ENCODE results near the gene OPCML.

OPCML gene

DNA sequence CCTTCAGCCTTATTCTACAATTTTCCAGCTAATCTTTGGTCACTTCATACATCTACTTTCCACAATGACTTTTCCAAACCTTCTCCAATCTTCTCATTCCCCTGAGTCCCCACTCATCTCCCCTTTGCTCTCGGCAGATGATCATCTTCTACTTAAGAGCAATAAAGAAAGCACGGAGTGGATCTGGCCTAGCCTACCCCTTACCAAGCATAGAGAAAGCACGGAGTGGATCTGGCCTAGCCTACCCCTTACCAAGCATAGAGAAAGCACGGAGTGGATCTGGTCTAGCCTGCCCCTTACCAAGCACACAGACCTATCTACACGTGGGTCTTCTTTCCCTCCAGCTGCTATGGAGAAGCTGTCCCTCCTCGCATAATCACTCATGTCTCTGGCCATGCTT lies 558.6 kb downstream of the OPCML start:
- H3K27ac ChIP-seq (ENCODE audit: poor library complexity, severe bottlenecking) = no peak overlapping the region
- TF ChIP-seq, protein P1, sequence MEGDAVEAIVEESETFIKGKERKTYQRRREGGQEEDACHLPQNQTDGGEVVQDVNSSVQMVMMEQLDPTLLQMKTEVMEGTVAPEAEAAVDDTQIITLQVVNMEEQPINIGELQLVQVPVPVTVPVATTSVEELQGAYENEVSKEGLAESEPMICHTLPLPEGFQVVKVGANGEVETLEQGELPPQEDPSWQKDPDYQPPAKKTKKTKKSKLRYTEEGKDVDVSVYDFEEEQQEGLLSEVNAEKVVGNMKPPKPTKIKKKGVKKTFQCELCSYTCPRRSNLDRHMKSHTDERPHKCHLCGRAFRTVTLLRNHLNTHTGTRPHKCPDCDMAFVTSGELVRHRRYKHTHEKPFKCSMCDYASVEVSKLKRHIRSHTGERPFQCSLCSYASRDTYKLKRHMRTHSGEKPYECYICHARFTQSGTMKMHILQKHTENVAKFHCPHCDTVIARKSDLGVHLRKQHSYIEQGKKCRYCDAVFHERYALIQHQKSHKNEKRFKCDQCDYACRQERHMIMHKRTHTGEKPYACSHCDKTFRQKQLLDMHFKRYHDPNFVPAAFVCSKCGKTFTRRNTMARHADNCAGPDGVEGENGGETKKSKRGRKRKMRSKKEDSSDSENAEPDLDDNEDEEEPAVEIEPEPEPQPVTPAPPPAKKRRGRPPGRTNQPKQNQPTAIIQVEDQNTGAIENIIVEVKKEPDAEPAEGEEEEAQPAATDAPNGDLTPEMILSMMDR (IDR thresholded peaks at IDR 0.05; ENCODE audit: poor library complexity, severe bottlenecking) = no peak
- ATAC-seq (ENCODE audit: low read depth) (no peak), DNase-seq (ENCODE audit: low spot score) (no peak)
- H3K36me3 ChIP-seq (ENCODE audit: low read depth) = no peaks in the 10 kb centered on the region
- H3K27me3 ChIP-seq (ENCODE audit: insufficient read depth, poor library complexity, severe bottlenecking) = peaks cover 6% of the 10 kb centered on the region
- no peak overlapping the region for H3K4me3 ChIP-seq (ENCODE audit: severe bottlenecking)
- no peaks in the 10 kb centered on the region for H3K4me1 ChIP-seq (ENCODE audit: insufficient read depth, poor library complexity, severe bottlenecking)
- no peaks in the 10 kb centered on the region for H3K9me3 ChIP-seq (ENCODE audit: severe bottlenecking)

DNA sequence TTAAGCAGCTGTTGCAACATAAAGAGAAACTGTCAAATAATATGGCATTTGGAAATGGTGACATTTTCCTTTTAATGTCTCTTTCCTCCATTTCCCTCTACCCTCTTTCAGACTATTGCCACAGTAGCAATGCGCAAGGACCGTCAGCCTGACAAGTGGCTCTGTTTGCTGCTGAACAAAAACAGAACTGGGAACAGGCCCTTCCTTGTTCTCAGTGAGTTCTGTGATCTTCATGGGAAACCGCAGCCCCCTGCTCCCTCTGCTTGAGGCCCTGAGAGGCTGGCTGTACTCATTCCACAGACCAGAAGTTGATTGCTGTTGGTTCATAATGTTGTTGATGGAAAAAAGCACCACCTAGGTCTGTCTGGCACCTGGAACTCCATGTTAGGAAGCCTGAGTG lies 559.7 kb downstream of the OPCML start:
- H3K9me3 ChIP-seq (ENCODE audit: severe bottlenecking) = no peaks in the 10 kb centered on the region
- TF ChIP-seq, protein P1 (IDR thresholded peaks at IDR 0.05; ENCODE audit: poor library complexity, severe bottlenecking) = no peak
- no peaks in the 10 kb centered on the region for H3K36me3 ChIP-seq (ENCODE audit: low read depth)
- ATAC-seq (ENCODE audit: low read depth) (no peak), DNase-seq (ENCODE audit: low spot score) (no peak)
- no peaks in the 10 kb centered on the region for H3K4me1 ChIP-seq (ENCODE audit: insufficient read depth, poor library complexity, severe bottlenecking)
- H3K4me3 ChIP-seq (ENCODE audit: severe bottlenecking) = no peak overlapping the region
- no peak overlapping the region for H3K27ac ChIP-seq (ENCODE audit: poor library complexity, severe bottlenecking)
- peaks cover 9% of the 10 kb centered on the region for H3K27me3 ChIP-seq (ENCODE audit: insufficient read depth, poor library complexity, severe bottlenecking)

DNA sequence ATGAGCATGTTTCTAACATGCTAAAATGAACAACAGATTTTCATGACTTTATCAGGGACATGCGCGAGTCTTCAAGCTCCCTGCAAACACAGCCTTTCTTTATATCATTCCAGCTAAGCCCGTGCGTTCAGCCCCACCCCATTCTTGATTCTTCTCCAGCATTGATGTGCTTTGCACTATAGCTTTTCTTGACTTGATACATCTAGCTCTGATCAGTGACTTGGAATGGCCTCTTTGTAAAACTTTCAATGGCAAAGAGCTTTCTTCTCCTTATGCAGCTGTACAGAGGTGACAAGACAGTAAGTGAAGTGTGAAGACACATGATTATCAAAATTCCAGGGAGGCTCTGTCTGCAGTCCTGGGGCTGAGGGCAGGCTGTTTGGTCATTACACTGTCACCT lies 561.0 kb downstream of the OPCML start:
- Histone ChIP-seq H3K27ac (ENCODE audit: poor library complexity, severe bottlenecking) (no peak overlapping the region), H3K4me1 (ENCODE audit: insufficient read depth, poor library complexity, severe bottlenecking) (no peaks in the 10 kb centered on the region), H3K9me3 (ENCODE audit: severe bottlenecking) (no peaks in the 10 kb centered on the region), H3K27me3 (ENCODE audit: insufficient read depth, poor library complexity, severe bottlenecking) (peaks cover 10% of the 10 kb centered on the region), H3K4me3 (ENCODE audit: severe bottlenecking) (no peak overlapping the region), H3K36me3 (ENCODE audit: low read depth) (no peaks in the 10 kb centered on the region)
- ATAC-seq (ENCODE audit: low read depth) (no peak), DNase-seq (ENCODE audit: low spot score) (no peak)
- TF ChIP-seq, protein P1 (IDR thresholded peaks at IDR 0.05; ENCODE audit: poor library complexity, severe bottlenecking) = no peak

DNA sequence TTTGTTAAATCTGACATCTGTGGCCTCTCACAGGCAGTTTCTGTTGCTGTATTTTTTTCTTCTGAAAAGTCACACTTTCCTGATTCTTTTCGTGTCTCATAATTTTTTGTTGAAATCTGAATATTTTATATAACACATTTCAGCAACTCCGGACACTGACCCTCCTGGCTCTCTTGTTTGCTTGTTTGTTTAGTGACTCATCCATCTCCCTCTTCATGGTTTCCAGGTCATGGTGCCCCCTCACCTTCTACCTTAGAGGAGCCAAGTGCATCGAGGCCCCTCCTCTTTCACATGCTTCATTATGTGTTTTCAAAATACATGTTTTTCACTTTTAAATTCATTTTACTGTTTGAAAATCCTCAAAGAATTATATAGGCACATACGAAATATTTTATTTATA lies 562.4 kb downstream of the OPCML start:
- no peak for ATAC-seq (ENCODE audit: low read depth)
- no peaks in the 10 kb centered on the region for H3K36me3 ChIP-seq (ENCODE audit: low read depth)

DNA sequence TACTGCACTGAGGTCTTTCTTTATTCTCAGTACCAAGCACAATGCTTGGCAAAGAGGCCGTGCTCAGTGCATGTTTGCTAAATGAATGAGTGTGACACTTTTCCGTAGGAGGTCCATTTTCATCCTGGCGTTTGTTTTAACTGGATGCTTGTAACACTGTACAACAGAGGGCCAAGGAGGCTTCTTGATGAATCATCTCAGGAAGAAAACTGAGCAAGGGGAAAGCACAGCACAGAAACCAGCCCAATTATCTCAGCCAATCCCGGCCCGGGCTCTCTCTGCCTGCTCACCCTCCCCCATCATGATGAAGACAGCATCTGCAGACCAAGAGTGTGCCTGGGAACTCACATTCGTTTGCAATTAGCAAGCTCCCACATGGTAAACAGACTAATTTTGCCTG lies 570.3 kb downstream of the OPCML start:
- no peak for DNase-seq (ENCODE audit: low spot score)
- TF ChIP-seq, protein P1 (IDR thresholded peaks at IDR 0.05; ENCODE audit: poor library complexity, severe bottlenecking) = no peak
- H3K4me3 ChIP-seq (ENCODE audit: severe bottlenecking) = no peak overlapping the region

More for the DNA sequence above, 562.4 kb downstream of the OPCML start:
- H3K4me1 ChIP-seq (ENCODE audit: insufficient read depth, poor library complexity, severe bottlenecking) = no peaks in the 10 kb centered on the region
- H3K27ac ChIP-seq (ENCODE audit: poor library complexity, severe bottlenecking) = no peak overlapping the region
- no peak overlapping the region for H3K4me3 ChIP-seq (ENCODE audit: severe bottlenecking)
- no peaks in the 10 kb centered on the region for H3K9me3 ChIP-seq (ENCODE audit: severe bottlenecking)
- TF ChIP-seq, protein P1 (IDR thresholded peaks at IDR 0.05; ENCODE audit: poor library complexity, severe bottlenecking) = no peak
- no peak for DNase-seq (ENCODE audit: low spot score)
- H3K27me3 ChIP-seq (ENCODE audit: insufficient read depth, poor library complexity, severe bottlenecking) = peaks cover 10% of the 10 kb centered on the region

More for the DNA sequence above, 570.3 kb downstream of the OPCML start:
- Histone ChIP-seq H3K9me3 (ENCODE audit: severe bottlenecking) (no peaks in the 10 kb centered on the region), H3K27ac (ENCODE audit: poor library complexity, severe bottlenecking) (no peak overlapping the region), H3K27me3 (ENCODE audit: insufficient read depth, poor library complexity, severe bottlenecking) (no peaks in the 10 kb centered on the region), H3K36me3 (ENCODE audit: low read depth) (no peaks in the 10 kb centered on the region), H3K4me1 (ENCODE audit: insufficient read depth, poor library complexity, severe bottlenecking) (no peaks in the 10 kb centered on the region)
- no peak for ATAC-seq (ENCODE audit: low read depth)
